ENCODE measurements around the gene SH2D1B. TPM values are rescaled to one million over a fixed set of nuclear protein-coding genes. Genes with fewer than 3 reads are reported as not detected.
"Not testable (repeated sequence)": the region's sequence is repeated elsewhere in the genome, so short reads cannot be mapped to it uniquely, and the experiment has no call there.

Gene SH2D1B, protein sequence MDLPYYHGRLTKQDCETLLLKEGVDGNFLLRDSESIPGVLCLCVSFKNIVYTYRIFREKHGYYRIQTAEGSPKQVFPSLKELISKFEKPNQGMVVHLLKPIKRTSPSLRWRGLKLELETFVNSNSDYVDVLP
- not detected for polyA plus RNA-seq (2013, experiment 1 of 2; ENCODE audit: insufficient read length)
- polyA plus RNA-seq (2013, experiment 2 of 2; ENCODE audit: insufficient read length) = not detected

DNA sequence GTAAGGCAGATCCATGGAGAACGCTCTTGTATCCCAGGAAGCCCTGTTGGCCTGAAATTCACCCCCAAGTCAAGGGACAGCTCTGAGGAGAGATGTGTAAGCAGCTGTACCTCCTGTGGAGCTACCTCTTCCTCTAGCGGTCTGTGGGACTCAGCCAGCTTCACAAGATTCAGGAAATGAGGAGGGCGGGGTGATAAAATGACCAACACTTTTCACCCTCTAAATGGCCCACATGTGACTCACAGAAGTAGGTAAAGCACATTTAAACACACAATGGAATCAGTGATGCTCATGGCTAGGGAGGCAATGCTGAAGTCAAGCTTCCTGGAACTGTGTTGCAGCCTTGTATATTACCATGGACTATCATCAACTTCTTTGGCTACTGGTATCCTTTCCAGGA, at the start of gene SH2D1B:
Gene SH2D1B (minus strand): TSS at position 135 of the 400 bp plus-strand sequence. CDS start 120 bp downstream, at position 15.
- no peak for DNase-seq

DNA sequence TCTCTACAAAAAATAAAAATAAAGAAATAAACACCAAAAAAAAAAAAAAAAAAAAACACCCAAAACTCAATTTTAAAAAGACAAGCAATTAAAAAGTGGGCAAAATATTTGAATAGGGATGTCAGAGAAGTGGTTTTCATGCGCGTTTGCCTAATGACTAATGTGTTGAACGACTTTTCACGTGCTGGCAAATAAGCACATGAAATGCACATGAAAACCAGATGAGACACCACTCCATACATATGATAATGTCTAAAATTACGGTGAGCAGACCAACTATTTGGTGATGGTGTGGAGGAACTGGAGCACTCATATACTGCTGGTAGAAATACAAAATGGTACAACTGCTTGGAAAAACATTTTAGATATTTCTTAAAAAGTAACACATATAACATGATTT, 46.3 kb upstream of the SH2D1B start:
- no peak for DNase-seq

DNA sequence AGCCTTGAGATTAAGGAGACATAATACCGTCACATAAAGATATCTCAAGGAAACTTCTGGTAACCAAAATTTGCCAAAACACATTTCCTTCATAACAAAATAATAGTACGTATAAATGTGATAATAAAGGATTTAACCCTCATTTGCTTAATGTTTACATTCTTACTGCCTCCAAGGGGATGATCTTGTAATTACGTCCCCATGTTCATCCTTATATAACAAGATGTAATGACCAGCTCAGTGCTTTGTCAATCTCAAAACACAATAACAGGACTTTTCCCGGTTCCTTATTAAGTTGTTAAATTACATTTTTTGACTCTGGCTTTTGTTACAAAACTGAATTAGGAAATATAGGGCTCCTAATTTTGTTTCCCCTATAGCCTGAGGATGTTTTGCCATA, 44.4 kb upstream of the SH2D1B start:
- DNase-seq = no peak

DNA sequence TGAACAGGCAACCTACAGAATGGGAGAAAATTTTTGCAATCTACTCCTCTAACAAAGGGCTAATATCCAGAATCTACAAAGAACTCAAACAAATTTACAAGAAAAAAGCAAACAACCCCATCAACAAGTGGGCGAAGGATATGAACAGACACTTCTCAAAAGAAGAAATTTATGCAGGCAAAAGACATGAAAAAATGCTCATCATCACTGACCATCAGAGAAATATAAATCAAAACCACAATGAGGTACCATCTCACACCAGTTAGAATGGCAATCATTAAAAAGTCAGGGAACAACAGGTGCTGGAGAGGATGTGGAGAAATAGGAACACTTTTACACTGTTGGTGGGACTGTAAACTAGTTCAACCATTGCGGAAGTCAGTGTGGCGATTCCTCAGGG, 42.4 kb upstream of the SH2D1B start:
- DNase-seq = not testable (repeated sequence)

DNA sequence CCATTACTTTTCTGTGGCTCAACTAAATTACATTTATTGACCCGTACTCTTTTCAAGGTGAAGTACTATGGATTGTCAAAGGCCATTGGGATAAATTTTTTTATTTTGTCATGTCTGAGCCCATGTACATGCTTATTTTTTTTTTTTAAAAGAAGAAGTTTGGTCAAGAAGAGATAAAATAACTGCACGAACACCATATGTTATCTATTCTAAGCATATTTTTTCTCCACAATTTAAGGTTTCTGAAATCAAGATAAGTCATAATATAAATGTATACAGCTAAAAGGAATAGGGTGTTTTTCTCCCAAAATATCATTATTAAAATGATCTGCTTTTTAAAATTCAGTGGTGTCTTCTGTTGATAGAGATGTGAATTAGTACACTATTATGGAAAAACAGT, 35.0 kb upstream of the SH2D1B start:
- no peak for DNase-seq

DNA sequence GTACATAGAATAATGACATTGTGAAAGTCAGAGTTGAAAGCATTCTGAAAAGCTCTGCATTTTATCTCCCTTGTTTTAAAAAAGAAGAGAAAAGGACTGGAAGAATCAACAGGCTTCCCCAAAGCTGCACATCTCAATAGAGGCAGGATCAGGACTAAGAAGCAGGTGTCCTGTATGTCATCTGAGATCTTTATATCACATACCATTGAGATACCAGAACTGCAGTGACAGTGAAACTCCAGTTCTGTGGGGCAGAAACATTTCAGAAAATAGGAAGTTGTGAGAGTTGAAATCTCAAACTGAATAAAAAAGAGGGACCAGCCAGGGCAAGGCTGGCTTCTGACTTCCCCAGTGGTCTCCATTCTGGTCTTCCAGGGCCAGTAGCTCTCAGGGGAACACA, 33.0 kb upstream of the SH2D1B start:
- DNase-seq = no peak

DNA sequence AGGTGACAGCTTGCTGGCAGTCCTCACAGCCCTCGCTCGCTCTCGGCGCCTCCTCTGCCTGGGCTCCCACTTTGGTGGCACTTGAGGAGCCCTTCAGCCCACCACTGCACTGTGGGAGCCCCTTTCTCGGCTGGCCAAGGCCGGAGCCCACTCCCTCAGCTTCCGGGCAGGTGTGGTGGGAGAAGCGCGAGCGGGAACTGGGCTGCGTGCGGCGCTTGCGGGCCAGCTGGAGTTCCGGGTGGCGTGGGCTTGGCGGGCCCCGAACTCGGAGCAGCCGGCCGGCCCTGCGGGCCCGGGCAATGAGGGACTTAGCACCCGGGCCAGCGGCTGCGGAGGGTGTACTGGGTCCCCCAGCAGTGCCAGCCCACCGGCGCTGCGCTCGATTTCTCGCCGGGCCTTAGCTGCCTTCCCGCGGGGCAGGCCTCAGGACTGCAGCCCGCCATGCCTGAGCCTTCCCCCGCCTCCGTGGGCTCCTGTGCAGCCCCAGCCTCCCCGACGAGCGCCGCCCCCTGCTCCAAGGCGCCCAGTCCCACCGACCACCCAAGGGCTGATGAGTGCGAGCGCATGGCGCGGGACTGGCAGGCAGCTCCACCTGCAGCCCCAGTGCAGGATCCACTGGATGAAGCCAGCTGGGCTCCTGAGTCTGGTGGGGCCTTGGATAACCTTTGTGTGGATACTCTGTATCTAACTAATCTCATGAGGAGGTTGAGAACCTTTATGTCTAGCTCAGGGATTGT, 21.2 kb upstream of the SH2D1B start:
- DNase-seq = not testable (repeated sequence)

DNA sequence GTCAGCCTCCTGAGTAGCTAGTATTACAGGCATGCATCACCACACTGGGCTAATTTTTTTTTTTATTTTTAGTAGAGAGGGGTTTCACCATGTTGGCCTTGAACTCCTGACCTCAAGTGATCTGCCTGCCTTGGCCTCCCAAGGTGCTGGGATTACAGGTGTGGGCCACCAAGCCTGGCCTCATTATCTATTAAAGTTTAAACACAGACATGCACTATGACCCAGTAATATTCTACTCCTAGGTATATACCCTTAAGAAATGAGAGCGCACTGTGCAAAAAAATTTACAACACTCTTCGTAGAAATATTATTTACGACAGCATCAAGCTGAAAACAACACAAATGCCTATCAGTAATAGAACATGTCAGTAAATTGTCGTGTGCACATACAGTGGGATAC, 18.6 kb upstream of the SH2D1B start:
- no peak for DNase-seq

DNA sequence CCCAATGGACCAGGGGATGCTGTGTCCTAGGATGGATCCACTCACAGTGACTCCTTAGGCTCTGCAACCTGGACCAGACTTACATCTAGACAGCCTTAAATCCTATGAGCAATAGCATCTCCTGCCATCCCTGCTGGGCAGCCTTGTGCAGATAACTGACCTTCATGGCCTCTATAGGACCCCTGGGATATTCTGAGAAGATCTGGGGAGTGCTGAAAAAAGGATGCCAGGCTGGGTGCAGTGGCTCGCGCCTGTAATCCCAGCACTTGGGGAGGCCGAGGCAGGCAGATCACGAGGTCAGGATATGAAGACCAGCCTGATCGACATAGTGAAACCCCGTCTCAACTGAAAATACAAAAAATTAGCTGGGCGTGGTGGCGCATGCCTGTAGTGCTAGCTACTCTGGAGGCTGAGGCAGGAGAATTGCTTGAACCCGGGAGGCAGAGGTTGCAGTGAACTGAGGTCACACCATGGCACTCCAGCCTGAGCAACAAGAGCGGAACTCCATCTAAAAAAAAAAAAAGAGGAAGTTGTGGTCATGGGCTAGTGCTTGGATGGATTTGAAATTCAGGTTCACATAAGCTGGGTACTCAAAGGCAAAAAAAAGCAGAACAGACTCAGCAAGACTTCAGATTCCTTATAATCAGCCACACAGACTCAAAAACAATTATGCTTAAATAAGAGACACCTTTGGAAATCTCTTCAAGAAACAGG, 10.9 kb upstream of the SH2D1B start:
- no peak for DNase-seq

DNA sequence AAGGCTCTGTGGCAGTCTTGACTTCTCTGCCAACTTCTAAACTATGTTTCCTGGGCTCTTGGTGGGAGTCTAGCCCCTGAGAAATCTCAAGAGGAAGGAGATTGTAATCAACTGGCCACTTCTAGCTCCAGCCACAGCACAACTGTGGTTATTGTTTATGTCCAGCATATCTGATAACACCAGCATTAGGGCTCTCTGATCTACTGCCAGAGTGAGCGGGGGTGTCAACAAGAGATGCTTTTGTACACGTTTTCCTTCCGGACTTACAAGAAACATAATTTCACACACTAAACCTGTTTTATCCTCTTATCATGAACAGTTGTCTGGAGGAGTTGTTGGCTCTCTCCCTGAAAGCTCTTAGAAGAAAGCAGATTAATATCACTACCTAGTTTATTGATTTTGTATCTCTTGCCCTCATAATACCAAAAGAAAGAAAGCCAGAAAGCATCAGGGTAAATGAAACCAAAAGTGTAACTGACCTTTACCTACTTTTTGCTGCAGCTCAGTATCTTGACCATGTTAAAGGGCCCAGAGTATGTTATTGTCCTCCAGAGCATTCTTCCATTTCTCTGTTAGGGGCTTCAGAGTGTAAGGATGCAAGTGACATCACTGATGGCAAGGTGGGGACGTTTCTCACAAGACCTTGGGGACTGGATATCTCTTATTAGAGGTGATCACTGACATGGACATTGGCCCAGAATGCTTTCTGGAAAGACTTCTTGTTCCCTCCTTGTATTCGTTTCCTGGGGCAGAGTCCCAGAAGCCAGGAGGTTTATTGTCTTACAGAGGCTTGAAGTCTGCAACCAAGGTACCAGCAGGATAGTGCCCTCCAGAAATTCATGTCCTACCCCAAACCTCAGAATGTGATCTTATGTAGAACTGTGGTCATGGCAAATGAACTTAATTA, 9.6 kb upstream of the SH2D1B start:
- DNase-seq = no peak

DNA sequence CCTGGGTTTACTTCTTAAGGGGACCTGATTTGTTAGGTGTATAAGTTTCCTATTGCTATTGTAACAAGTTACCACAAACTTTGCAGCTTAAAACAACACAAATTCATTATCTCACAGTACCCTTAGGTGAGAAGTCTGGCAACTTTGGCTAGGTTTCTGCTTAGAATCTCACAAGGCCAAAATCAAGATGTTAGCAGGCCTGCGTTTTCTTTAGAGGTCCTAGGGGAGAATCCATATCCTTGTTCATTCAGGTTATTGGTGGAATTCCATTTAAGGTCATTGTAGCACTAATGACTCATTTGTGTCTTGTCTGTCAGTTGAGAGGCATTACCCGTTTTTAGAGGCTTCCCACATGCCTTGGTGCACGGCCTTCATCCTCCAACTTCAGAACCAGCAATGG, 8.2 kb upstream of the SH2D1B start:
- no peak for DNase-seq

DNA sequence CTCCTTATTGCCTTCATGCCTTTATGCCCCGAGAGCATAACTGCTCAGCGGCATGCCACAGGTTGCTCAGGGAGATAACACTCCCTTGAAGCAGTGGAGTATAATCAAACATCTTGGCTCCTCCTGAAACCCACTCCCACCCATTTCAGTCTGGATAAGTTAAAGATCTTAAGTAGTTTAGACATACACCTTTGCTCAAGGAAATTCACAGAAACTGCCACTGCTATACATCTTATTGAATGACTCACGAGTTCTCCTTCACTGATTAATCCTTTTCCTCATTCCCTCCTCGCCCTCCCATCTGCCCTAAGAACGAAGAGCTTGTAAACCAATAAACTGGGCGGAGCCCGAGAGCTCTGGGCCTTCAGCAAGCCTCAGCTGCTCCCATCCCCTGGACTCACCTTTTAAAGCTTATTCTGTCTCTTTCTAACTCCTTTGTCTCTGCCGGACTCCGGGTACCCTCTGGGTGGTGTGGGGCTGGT, 7.6 kb upstream of the SH2D1B start:
- not testable (repeated sequence) for DNase-seq

DNA sequence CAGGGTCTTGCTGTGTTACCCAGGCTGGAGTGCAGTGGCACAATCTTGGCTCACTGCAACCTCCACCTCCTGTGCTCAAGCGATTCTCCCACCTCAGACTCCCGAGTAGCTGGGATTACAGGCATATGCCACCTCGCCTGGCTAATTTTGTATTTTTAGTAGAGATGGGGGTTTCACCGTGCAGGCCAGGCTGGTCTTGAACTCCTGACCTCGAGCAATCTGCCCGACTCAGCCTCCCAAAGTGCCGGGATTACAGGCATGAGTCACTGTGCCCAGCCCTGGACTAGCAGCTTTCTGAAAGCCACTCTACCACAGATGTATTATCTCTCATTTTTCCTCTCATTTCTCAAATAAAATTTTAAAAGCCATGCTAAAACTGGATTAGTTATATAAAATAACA, 6.6 kb upstream of the SH2D1B start:
- DNase-seq = not testable (repeated sequence)

DNA sequence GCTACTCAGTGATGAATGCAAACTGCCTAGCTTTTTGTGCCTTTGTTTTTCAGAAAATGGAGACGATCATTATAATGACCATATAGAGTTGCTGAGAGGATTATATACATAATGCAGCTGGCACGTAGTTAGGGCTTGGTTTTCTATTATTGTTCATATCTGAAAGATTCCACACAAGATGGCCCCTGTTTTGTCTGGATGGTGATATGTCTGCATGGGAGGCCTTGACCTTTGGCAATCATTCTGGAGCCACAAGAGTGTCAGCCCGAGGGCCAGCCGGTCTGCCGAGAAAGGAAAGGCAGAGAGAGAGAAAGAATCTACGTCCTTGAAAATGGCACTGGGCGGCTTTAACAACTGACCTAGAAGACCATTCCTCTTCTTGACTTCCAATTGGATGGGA, 5.7 kb upstream of the SH2D1B start:
- no peak for DNase-seq

DNA sequence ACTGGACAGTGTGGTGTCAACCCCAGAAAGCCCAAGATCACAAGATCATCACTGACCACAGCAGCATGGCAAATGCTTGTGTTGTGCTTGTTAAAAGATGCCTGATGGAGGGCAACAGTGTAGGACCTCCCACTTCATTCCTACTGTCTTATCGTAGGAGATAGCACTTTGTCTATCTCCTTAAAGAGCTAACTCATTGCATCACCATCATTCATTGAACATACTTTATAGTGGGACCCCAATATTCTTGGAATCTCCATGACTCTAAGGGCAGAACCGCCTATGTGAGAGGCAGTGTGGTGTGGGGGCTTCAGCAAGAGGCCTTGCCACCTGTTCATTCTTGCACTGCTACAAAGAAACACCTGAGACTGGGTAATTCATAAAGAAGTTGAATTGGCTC, 5.0 kb upstream of the SH2D1B start:
- no peak for DNase-seq

DNA sequence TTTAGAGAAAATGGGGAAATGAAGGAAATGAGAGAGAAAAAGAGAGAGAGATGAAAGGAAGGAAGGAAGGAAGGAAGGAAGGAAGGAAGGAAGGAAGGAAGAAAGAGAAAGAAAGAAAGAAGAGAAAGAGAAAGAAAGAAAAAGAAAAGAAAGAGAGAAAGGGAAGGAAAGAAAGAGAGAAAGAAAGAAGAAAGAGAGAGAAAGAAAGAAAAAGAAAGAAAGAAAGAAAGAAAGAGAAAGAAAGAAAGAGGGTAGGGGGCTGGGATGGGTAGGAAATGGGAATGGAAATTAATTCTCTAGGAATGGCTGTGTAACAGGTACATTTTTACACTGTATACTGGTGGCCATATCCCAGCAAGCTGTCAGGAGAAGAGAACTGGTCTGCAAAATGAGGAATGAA, 4.3 kb upstream of the SH2D1B start:
- DNase-seq = no peak

DNA sequence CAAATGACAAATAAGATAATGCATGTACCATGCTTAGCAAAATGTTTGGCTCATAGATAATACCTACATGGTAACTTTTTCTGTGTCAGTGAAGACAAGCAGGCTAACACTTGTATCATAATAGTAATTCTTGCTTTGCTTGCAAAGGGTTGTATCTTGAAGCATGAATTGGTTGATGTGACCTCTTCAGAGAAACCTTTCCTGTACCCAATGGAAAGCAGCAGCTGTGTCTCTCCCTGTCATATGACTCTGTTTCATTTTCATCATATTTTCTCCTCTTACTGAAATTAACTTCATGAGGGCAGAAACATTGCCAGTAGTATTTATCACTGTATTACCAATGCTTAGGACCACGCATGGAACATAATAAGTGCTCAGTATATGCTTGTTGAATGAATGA, 4.4 kb downstream of the SH2D1B start:
- DNase-seq = no peak

DNA sequence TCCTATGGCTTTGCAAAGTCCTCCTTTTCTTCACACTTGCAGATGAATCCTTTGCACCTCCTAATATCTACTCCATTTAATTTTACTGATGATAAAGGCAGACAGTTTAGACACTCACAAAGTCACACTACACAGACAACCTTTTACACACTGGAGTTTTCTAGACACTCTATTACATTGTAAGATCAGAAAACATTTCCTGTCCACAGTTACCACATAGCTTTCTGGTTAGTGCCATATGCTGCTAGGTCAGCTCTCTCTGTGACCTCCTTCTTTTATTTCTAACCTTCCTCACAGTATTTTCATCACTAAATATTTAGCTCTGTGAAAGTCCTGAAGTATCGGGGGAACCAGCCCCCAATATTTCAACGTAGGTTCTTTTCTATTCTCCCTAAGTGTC, 5.1 kb downstream of the SH2D1B start:
- DNase-seq = no peak

DNA sequence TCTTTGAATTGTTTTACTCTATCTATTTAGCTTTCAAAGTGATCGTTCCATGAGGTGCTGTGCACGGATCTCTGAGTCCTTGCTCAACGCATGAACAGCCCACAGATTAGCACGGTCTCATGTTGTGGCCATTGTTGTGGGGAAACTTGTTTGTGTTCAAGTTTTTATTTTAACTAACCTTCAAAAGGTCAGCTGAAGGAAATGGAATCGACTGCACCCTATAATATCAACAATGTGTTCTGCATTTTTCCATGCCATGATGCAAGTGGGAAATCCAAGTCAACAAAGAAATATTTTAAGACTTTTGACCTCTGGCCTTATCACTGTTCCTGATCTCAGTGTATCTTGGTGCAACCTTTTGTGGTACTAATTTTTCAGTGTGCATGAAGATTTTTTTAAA, 6.1 kb downstream of the SH2D1B start:
- no peak for DNase-seq

DNA sequence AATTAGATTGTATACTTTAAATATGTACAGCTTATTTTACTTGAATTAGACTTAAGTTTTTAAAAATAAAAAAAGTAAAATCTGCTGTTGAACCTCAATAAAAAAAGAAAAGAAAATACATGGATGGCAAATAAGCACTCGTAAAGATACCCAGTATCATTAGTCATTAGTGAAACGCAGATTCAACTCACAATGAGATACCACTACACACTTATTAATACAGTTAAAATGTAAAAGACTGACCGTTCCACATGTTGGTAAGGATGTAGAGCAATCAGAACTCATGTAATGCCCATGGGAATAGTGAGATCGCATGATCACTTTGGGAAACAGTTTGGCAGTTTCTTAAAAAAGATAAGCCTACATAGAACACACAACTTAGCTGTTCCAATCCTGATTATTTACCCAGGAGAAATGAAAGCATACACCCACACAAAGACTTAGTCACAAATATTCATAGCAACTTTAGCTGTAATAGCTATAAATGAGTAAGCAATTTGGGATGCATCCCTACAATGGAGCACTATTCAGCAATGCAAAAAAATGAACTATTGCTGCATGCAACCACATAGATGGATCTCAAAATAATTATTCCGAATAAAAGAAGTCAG, 7.3 kb downstream of the SH2D1B start:
- peak; percentile 52 for DNase-seq

DNA sequence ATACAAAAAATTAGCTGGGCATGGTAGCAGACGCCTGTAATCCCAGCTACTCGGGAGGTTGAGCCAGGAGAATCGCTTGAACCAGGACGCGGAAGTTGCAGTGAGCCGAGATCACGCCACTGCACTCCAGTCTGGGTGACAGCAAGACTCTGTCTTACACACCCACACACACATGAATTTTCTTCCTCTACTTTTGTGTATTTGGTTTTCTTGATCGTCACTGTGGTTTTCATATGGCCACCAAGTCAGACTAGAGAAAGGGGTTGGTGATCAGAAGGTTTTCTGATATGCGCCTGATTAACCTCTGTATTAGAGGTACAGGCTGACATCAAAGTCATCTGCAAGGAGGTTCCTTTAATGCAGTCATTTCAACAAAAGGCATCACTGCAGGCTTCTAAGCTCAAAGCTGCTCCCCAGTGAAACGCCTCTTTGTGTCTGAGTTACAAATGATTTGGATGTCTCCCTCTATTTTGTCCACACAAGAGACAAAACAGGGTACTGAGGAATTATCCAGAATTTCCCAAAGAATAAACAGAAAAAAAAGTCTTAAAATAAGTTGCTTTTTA, 11.1 kb downstream of the SH2D1B start:
- DNase-seq = no peak

Measured in fibroblast of skin of scalp (primary cell).